Fibroblast of villous mesenchyme (primary cell): Measurements from ENCODE around the gene ATAD3B. TPM values are rescaled to one million over a fixed set of nuclear protein-coding genes. Genes with fewer than 3 reads are reported as not detected.
"Not testable (repeated sequence)": the region's sequence is repeated elsewhere in the genome, so short reads cannot be mapped to it uniquely, and the experiment has no call there.

ENCODE experiments used
- DNase-seq: peaks from one replicate; pipeline ENCODE4 v3.0.0-alpha.2; 2010; ENCODE audit warnings: low read depth
- H3K4me3 ChIP-seq: 2 replicates; pipeline ENCODE4 v1.5.1; 2011; ENCODE audit warnings: low read depth, mild to moderate bottlenecking, low read length
- total RNA-seq: library from RNA; depleted of rRNA; stranded (reverse); fragments of >200 nt; gene quantifications from 2 replicates; pipeline ENCODE4 v1.2.3, GENCODE V29; 2012
- TF ChIP-seq, protein P1 (sequence below): IDR thresholded peaks from 2 replicates; pipeline ENCODE4 v1.5.1; 2012; ENCODE audit warnings: low read depth, mild to moderate bottlenecking, low read length; ENCODE audit not compliant: insufficient read depth

The ATAD3B gene
- total RNA-seq, 1 donor, result 17.3 TPM

DNA sequence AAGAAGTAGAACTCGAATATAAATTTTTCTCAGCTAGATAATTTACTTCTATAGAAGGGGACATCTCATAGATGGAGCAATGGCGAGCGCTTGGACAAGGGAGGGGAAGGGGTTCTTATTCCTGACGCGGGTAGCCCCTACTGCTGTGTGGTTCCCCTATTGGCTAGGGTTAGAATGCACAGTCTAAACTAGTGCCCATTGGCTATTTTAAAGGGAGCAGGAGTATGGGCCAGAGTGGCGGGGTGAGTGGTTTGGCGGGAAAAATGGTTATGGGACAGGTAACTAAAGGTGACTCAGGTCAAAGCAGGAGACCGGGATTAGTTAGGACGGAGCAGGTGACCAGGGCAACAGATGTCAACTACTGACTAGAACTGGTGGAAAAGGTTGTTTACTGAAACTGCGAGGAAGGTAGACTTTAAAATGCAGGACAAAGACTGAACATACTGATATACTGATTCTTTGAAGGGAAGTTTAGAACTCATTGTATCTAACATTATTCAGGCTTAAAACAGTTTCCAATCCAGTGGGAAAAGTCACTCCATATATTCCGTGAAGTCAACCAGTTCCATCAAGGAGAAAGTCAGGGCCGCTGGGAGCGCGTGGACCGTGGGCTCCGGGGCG is 39.5 kb downstream of the ATAD3B start:
- peak; percentile 9 for DNase-seq
- H3K4me3 ChIP-seq, result peak overlapping the region; percentile 89
- TF ChIP-seq, protein P1, sequence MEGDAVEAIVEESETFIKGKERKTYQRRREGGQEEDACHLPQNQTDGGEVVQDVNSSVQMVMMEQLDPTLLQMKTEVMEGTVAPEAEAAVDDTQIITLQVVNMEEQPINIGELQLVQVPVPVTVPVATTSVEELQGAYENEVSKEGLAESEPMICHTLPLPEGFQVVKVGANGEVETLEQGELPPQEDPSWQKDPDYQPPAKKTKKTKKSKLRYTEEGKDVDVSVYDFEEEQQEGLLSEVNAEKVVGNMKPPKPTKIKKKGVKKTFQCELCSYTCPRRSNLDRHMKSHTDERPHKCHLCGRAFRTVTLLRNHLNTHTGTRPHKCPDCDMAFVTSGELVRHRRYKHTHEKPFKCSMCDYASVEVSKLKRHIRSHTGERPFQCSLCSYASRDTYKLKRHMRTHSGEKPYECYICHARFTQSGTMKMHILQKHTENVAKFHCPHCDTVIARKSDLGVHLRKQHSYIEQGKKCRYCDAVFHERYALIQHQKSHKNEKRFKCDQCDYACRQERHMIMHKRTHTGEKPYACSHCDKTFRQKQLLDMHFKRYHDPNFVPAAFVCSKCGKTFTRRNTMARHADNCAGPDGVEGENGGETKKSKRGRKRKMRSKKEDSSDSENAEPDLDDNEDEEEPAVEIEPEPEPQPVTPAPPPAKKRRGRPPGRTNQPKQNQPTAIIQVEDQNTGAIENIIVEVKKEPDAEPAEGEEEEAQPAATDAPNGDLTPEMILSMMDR, result no peak

DNA sequence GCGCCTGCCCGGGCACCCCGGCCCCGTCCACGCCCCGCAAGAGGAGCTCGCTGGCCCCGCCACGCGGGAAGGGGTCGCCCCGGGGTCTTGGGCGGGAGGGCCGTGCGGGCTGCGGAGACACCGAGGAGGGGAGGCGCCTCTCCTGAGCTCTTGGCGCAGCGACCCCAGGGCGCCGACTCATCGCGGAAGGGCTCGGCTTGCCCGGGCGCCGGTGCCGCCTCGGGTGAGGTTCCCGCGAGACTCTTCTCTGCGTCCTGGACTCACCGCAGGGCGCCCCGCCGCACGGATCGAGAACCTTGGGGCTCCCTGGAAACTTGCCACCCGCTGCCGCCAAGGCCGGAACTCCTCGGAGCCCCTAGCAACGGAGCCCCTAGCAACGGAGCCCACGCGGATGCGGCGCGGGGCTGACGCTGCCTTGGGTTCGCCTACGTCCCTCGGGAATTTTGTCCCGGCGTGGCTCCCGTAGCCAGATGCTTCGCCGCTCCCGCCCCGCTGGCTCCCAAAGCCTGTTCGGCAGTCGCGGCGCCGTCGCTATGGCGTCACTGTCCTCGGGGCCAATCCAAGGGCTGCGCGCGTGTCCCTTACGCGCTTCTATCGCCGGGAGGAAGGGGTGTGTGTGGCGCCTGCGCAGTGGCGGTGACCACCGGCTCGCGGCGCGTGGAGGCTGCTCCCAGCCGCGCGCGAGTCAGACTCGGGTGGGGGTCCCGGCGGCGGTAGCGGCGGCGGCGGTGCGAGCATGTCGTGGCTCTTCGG is 40.1 kb downstream of the ATAD3B start, which contains the start of gene ATAD3A:
TSS of gene ATAD3A (plus strand) at position 630 of the 753 bp plus-strand sequence. CDS start at position 737, 107 bp downstream.
- TF ChIP-seq, protein P1, result no peak
- peak; percentile 99 for DNase-seq
- peak within 1 kb of the TSS; percentile 89 for H3K4me3 ChIP-seq

DNA sequence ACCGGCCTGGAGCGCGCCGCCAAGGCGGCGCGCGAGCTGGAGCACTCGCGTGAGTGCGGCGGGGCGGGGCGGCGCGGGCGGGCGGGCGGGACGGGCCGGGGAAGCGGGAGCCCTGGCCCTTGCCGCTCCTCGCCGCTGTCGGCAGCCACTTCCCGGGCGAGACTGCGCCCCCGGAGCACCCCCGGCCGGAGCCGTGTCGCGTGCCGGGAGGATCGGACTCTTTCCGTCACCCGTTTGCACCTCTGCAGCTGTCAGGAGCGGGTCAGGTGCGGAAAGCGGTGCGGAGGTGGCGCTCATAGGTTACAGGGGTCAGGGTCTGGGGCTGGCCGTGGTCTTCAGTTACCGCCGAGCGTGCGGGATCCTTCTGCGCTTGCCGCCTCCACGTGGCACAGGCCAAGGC is 40.9 kb downstream of the ATAD3B start:
- DNase-seq, result not testable (repeated sequence)
- H3K4me3 ChIP-seq, result peak overlapping the region; percentile 89

DNA sequence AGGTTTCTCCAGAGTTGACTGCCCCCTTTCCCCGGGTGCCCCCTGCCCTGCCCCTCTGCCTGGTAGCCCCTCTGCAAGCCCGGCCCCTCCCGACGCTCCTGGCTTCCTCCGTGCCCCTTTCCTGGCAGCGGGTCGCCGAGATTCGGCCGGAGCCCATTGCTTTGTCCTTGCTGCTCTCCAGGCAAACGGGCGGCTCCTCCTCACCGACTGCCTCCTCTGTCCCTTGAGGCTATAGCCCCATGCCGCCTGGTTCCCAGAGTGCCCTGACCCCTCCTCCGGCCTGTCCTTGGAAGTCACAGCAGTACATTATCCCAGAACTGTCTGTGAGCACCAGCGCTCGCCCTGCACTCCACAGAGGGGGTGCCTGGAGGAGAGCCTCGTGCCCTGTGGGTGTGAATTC is 42.1 kb downstream of the ATAD3B start:
- not testable (repeated sequence) for DNase-seq
- peak overlapping the region; percentile 25 for H3K4me3 ChIP-seq

DNA sequence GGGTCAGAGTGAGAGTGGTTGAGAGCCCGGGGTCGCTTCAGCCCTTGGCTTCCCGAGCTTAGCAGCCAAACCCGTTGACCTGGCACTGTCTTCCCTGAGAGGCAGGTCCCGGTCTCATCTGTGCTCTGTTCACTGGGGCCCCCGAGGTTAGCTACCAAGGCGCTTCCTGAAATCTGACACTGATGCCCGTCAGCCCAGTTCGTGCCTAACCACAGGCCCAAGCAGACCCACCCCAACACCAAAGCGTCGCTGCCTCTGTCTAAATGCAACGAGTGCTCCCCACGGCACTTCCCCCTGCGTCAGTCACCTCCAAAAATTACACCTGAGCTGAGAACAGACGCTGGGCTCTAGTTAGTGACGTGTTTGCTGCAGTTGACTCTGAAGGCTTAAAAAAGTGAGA is 42.8 kb downstream of the ATAD3B start:
- DNase-seq, H3K4me3 ChIP-seq: not testable (repeated sequence)

DNA sequence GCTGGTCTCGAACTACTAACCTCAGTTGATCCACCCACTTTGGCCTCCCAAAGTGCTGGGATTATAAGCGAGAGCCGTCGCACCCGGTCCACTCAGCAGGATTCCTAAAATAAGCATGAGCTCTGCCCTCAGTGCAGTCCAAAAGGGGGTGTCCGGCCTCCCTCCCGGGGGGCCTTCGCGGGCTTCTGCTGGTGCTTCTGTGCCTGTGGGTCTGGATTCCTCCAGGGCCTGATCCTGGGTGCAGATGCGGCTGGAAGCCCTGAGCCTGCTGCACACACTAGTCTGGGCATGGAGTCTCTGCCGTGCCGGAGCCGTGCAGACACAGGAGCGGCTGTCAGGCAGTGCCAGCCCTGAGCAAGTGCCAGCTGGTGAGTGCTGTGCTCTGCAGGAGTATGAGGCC is 45.4 kb downstream of the ATAD3B start:
- DNase-seq, H3K4me3 ChIP-seq: not testable (repeated sequence)

DNA sequence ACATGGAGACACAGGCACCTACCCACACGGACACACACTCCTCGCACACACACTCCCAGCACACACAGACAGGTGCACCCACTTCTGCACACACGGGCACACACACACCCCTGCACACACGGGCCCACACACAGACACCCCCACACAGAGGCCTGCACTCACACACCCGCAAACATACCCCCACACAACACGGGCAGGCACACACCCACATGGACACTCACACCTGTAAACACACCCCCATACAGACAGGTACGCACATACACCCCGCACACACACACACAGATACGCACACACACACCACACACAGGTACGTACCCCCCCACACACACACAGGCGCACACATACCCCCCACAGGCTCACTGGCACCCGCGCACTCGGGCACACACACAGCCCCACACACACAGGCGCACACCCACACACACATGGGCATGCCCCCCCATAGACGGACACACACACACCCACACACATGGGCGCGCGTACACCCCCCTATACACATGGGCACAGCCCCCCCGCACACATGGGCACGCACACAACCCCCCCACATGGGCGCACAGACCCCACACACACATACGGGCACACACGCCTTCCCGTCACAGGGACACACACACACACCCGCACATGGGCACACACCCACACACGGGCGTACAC is 46.5 kb downstream of the ATAD3B start:
- TF ChIP-seq, protein P1, result no peak
- H3K4me3 ChIP-seq, result no peak overlapping the region
- DNase-seq, result no peak

DNA sequence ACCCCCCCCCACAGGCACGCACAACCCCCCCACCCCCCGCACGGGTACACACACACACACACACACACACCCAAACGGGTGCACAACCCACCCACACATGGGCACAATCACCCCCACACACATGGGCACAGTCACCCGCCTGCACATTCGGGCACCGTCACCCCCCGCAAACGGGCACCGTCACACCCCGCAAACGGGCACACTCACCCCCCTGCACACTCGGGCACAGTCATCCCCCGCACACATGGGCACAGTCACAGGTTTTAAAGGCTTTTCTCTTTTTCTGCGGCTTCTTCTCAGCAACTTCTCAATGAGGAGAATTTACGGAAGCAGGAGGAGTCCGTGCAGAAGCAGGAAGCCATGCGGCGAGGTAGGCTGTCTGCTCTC is 47.0 kb downstream of the ATAD3B start:
- not testable (repeated sequence) for DNase-seq, H3K4me3 ChIP-seq

DNA sequence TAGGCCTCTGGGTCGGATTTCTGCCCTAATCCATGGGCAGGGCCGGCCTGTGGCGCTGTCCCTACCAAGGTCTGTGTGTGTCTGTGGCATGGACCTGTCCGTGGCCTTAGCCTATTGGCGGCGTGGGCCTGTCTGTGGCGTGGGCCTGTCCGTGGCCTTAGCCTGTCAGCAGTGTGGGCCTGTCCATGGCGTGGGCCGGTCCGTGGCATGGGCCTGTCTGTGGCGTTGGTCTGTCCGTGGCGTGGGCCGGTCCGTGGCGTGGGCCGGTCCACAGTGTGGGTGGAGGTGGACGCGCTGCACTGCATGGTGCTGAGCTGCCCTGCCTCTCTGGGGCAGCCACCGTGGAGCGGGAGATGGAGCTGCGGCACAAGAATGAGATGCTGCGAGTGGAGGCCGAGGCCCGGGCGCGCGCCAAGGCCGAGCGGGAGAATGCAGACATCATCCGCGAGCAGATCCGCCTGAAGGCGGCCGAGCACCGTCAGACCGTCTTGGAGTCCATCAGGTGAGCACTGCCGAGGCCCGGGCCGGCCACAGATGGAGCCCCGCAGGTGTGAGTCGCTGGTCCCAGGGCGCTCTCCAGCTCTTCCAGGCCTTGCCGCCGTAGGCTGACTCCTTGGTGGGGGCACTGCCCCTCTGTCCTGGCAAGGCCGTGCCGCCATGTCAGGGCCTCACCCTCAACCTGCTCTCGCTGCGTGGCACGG is 48.4 kb downstream of the ATAD3B start:
- not testable (repeated sequence) for DNase-seq, H3K4me3 ChIP-seq

DNA sequence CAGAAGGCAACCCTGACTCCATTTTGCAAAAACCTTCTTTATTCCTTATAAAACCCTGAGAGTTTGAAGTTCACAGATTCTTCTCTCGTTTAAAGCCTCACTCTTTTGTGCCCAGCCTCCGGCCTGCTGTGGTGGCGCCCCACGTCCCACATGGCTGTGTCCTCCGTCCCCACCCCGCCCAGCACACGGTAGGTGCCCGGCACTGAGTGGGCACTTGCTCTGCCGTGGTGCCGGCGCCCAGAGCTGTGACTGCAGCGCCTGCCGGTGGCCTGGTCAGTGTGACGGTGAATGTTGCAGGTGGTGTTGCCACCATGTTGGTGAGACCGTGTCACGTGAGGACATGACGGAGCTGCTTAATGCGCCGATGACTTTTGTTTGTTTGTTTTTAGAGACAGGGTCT is 49.8 kb downstream of the ATAD3B start:
- TF ChIP-seq, protein P1, result no peak

DNA sequence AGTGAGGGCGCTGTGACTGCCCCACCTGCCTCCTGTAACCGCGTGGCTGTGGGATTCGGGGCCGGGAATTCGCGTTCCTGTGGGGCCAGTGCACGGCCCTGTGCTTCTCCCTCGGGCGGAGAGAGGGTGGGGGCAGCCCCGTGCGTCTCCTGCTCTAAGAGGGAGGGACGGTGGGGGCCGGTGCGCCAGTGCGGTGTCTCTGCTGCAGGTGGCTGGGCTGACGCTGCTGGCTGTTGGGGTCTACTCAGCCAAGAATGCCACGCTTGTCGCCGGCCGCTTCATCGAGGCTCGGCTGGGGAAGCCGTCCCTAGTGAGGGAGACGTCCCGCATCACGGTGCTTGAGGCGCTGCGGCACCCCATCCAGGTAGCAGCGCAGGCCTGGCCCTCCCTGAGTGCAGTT is 51.0 kb downstream of the ATAD3B start:
- not testable (repeated sequence) for H3K4me3 ChIP-seq, DNase-seq

More for the DNA sequence above, 49.8 kb downstream of the ATAD3B start:
- DNase-seq, result no peak
- no peak overlapping the region for H3K4me3 ChIP-seq

DNA sequence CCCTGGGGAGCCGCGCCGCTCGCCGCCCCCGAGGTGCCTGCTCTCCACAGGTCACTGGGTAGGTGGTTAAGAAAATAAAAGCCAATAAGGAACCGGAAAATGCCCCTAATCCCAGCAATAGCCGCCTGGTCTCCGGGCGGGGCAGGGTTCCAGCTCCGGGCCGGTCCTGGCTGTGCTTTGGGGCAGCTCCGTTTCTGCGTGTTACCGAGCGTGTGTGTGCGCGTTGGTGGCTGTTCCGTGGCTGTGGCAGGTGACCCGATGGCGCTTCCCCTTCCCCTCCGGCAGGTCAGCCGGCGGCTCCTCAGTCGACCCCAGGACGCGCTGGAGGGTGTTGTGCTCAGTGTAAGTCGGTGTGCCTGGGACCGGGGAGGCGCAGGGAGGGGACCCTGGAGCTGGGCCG is 51.7 kb downstream of the ATAD3B start:
- H3K4me3 ChIP-seq, DNase-seq: not testable (repeated sequence)

DNA sequence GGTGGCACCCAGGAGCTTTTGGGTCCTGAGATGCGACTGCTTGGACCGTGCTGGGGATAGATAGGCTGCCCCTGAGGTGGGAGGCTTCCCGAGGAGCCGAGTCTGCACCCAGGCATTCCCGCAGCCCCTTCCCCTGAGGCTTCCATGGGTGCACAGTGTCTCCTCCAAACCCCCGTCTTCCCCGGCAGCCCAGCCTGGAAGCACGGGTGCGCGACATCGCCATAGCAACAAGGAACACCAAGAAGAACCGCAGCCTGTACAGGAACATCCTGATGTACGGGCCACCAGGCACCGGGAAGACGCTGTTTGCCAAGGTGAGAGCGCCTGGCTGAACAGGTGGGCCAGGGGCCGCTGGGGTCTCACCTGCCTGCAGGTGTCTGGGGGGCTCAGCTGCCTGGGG is 52.1 kb downstream of the ATAD3B start:
- DNase-seq, result not testable (repeated sequence)

More for the DNA sequence above, 52.1 kb downstream of the ATAD3B start:
- not testable (repeated sequence) for H3K4me3 ChIP-seq
